ENCODE measurements around the gene MYO7B. TPM values are rescaled to one million over a fixed set of nuclear protein-coding genes. Genes with fewer than 3 reads are reported as not detected.

The MYO7B gene
- total RNA-seq, 1 donor: under 0.01 TPM

- peaks cover 84% of the 10 kb centered on the region for H3K79me2 ChIP-seq (ENCODE audit: insufficient read depth, low read length)
- no peak for DNase-seq (ENCODE audit: insufficient read length, low spot score, missing footprints)
- H3K4me3 ChIP-seq (ENCODE audit: insufficient read depth, low read length): no peak overlapping the region
- peak overlapping the region; percentile 2 for H3K27ac ChIP-seq (ENCODE audit: low read depth, low read length)
- peaks cover 15% of the 10 kb centered on the region for H3K36me3 ChIP-seq (ENCODE audit: insufficient read depth, low read length)
- H3K4me2 ChIP-seq (ENCODE audit: insufficient read depth, low read length): no peak overlapping the region
- no peak overlapping the region for H2AFZ ChIP-seq (ENCODE audit: low read length)
- TF ChIP-seq, protein P1, sequence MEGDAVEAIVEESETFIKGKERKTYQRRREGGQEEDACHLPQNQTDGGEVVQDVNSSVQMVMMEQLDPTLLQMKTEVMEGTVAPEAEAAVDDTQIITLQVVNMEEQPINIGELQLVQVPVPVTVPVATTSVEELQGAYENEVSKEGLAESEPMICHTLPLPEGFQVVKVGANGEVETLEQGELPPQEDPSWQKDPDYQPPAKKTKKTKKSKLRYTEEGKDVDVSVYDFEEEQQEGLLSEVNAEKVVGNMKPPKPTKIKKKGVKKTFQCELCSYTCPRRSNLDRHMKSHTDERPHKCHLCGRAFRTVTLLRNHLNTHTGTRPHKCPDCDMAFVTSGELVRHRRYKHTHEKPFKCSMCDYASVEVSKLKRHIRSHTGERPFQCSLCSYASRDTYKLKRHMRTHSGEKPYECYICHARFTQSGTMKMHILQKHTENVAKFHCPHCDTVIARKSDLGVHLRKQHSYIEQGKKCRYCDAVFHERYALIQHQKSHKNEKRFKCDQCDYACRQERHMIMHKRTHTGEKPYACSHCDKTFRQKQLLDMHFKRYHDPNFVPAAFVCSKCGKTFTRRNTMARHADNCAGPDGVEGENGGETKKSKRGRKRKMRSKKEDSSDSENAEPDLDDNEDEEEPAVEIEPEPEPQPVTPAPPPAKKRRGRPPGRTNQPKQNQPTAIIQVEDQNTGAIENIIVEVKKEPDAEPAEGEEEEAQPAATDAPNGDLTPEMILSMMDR (IDR thresholded peaks at IDR 0.05; ENCODE audit: extremely low read depth, low read depth, low read length): no peak
- H4K20me1 ChIP-seq (ENCODE audit: insufficient read depth, low read length): peaks cover 10% of the 10 kb centered on the region
- no peaks in the 10 kb centered on the region for H3K27me3 ChIP-seq (ENCODE audit: insufficient read depth, low read length)
- H3K4me1 ChIP-seq (ENCODE audit: insufficient read depth, low read length): peaks cover 41% of the 10 kb centered on the region
- H3K9me3 ChIP-seq (ENCODE audit: low read depth, low read length): no peaks in the 10 kb centered on the region
Measured at GRCh38 chr2:127511917-127512316, 23.6 kb upstream of the MYO7B start.

DNA sequence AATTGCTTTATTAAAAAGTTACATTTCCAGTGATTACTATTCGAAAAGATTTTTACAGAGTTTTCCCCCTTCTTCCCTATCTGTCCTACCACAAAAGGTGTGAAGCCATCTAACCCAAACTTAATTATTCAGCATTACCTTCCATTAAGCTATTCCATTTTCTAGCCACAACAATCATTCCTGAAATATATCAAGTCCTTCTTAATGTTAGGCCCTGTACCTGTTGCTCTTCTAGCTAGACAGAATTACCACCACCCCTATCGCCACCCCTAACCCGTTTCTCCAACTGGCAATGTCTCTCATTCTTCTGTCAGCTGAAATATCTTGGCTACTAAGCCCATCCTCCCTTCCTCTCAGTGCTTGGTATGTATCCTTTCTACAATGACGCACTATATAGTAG lies 23.1 kb upstream of the MYO7B start:
- peak overlapping the region; percentile 2 for H3K27ac ChIP-seq (ENCODE audit: low read depth, low read length)
- H3K4me3 ChIP-seq (ENCODE audit: insufficient read depth, low read length): no peak overlapping the region
- H2AFZ ChIP-seq (ENCODE audit: low read length): no peak overlapping the region
- H3K27me3 ChIP-seq (ENCODE audit: insufficient read depth, low read length): no peaks in the 10 kb centered on the region
- TF ChIP-seq, protein P1 (IDR thresholded peaks at IDR 0.05; ENCODE audit: extremely low read depth, low read depth, low read length): no peak
- peaks cover 19% of the 10 kb centered on the region for H3K36me3 ChIP-seq (ENCODE audit: insufficient read depth, low read length)
- H4K20me1 ChIP-seq (ENCODE audit: insufficient read depth, low read length): peaks cover 10% of the 10 kb centered on the region
- no peak overlapping the region for H3K4me2 ChIP-seq (ENCODE audit: insufficient read depth, low read length)
- H3K79me2 ChIP-seq (ENCODE audit: insufficient read depth, low read length): peaks cover 84% of the 10 kb centered on the region
- no peak for DNase-seq (ENCODE audit: insufficient read length, low spot score, missing footprints)
- no peaks in the 10 kb centered on the region for H3K9me3 ChIP-seq (ENCODE audit: low read depth, low read length)
- H3K4me1 ChIP-seq (ENCODE audit: insufficient read depth, low read length): peaks cover 38% of the 10 kb centered on the region

GRCh38 chr2:127514076-127514475 lies 21.4 kb upstream of the MYO7B start:
- H3K4me3 ChIP-seq (ENCODE audit: insufficient read depth, low read length): no peak overlapping the region
- peaks cover 28% of the 10 kb centered on the region for H3K36me3 ChIP-seq (ENCODE audit: insufficient read depth, low read length)
- no peaks in the 10 kb centered on the region for H3K9me3 ChIP-seq (ENCODE audit: low read depth, low read length)
- peaks cover 92% of the 10 kb centered on the region for H3K79me2 ChIP-seq (ENCODE audit: insufficient read depth, low read length)
- H3K27ac ChIP-seq (ENCODE audit: low read depth, low read length): peak overlapping the region; percentile 99
- peaks cover 37% of the 10 kb centered on the region for H3K4me1 ChIP-seq (ENCODE audit: insufficient read depth, low read length)
- no peak overlapping the region for H3K4me2 ChIP-seq (ENCODE audit: insufficient read depth, low read length)
- H2AFZ ChIP-seq (ENCODE audit: low read length): no peak overlapping the region
- TF ChIP-seq, protein P1 (IDR thresholded peaks at IDR 0.05; ENCODE audit: extremely low read depth, low read depth, low read length): no peak
- no peaks in the 10 kb centered on the region for H3K27me3 ChIP-seq (ENCODE audit: insufficient read depth, low read length)
- peaks cover 5% of the 10 kb centered on the region for H4K20me1 ChIP-seq (ENCODE audit: insufficient read depth, low read length)
- no peak for DNase-seq (ENCODE audit: insufficient read length, low spot score, missing footprints)

DNA sequence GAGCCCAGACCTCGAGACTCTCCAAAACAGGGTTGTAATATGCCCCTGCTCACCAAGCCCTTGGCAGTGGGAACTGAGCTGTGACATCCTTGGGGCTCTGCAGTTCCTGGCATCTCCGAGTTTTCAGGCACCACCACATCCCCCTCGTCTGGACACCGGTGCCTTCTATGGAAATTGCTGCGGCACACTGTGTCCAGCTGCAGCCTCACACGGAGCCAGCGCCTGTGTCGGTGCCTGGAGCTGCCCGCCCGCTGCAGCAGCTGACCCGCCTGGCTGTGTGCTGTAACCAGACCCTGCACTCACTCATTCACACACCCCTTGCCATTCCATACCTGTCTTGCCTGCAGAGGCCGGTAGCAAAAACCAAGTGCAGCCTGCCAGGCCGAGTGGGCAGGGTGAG lies 21.0 kb upstream of the MYO7B start:
- no peak for DNase-seq (ENCODE audit: insufficient read length, low spot score, missing footprints)
- peaks cover 35% of the 10 kb centered on the region for H3K4me1 ChIP-seq (ENCODE audit: insufficient read depth, low read length)
- peak overlapping the region; percentile 99 for H3K27ac ChIP-seq (ENCODE audit: low read depth, low read length)
- no peaks in the 10 kb centered on the region for H3K9me3 ChIP-seq (ENCODE audit: low read depth, low read length)
- TF ChIP-seq, protein P1 (IDR thresholded peaks at IDR 0.05; ENCODE audit: extremely low read depth, low read depth, low read length): no peak
- H3K4me3 ChIP-seq (ENCODE audit: insufficient read depth, low read length): no peak overlapping the region
- H3K36me3 ChIP-seq (ENCODE audit: insufficient read depth, low read length): peaks cover 29% of the 10 kb centered on the region
- no peak overlapping the region for H2AFZ ChIP-seq (ENCODE audit: low read length)
- H3K27me3 ChIP-seq (ENCODE audit: insufficient read depth, low read length): no peaks in the 10 kb centered on the region
- peaks cover 91% of the 10 kb centered on the region for H3K79me2 ChIP-seq (ENCODE audit: insufficient read depth, low read length)
- H3K4me2 ChIP-seq (ENCODE audit: insufficient read depth, low read length): no peak overlapping the region
- H4K20me1 ChIP-seq (ENCODE audit: insufficient read depth, low read length): peaks cover 5% of the 10 kb centered on the region
